Brain pericyte (primary cell): ENCODE results near the gene SGCA.

Experiments
- DNase-seq: peaks from one replicate; pipeline ENCODE4 v3.0.0-alpha.2; 2012; ENCODE audit warnings: low read depth, low spot score

Gene SGCA

DNA sequence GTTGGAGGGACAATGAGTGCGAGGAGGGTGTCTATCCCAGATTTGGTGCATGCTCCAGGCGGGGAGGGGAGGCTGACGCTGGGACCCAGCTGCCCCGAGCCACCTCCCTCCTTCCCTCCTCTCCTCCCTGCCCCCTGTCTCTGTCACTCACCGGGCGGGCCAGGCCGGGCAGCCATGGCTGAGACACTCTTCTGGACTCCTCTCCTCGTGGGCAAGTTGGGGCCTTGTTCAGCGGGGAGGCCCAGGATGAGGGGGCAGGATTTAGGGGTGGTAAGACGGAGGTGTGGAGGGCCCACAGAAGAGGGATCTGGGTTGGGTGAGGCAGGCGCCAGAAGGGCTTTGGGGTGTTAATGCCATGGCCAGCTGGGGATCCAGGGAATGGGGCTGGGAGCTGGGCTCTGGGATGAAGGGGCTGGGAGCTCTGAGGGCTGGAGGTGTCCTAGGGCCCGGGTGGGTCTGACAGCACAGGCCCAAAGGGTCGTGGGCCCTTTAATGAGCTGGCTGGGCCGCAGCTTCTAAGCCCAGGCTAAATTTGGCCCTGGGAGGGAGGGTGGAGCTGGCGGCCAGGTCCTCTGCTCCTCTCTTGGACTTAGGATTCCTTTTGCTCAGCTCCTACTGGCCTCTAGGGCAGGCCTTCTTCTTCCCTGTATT, at the start of gene SGCA:
Gene SGCA, plus strand, starts transcription at position 139 of the 651 bp plus-strand sequence. Its CDS starts 36 bp downstream, at position 175.
- no peak for DNase-seq

GRCh38 chr17:50117202-50118051, 48.4 kb upstream of the SGCA start:
- no peak for DNase-seq

DNA sequence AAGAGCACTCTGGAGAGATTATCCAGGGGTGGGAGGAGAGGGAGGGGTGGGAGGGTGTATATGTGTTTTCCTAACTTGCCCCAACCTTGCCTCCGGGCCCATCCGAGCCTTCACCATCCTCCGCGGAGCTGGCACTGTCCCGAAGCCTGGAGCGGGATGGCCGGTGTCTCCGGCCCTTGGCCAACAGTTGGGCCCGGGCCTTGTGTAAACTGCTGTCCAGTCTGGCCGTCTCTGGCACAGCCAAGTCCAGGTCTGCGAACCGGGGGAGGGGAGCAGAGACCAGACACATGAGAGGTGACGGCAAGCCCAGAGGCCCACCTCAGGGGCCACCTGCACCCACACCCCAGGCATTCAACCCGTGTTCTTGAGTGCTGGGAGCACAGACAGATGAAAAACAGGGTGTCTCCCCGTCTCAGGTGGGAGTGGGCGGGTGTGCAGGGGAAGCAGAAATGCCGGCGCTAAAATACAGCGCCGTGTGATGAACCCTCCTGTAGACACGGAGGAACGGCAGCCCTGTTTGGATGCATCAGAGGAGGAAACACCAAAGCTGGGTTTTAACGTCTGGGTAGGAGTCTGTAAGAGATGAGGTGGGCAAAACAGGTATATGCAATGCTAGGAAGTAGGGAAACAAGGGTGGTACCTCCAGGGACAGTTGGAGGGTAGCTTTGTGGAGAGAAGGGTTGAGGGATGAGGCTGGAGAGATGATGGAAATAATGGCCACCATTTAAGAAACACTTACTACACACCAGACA, 47.6 kb upstream of the SGCA start:
- DNase-seq: no peak

DNA sequence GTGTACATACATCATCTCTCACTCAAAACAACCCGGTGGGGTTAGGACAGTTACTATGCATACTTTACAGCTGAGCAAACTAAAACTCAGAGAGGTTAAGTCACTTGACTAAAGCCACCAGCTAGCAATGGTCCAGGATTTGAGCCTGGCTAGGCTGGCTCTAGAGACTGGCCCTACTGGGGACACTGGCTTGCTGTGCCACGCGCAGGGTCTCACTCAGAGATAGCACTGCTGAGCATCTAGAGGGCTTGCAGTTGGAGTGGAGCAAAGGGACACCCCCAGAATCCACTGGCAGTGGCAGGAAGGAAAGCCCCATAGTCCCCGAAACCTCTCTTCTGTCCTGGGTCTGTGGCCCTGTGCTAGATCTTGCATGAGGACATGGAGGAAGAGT, 47.0 kb upstream of the SGCA start:
- DNase-seq: no peak

DNA sequence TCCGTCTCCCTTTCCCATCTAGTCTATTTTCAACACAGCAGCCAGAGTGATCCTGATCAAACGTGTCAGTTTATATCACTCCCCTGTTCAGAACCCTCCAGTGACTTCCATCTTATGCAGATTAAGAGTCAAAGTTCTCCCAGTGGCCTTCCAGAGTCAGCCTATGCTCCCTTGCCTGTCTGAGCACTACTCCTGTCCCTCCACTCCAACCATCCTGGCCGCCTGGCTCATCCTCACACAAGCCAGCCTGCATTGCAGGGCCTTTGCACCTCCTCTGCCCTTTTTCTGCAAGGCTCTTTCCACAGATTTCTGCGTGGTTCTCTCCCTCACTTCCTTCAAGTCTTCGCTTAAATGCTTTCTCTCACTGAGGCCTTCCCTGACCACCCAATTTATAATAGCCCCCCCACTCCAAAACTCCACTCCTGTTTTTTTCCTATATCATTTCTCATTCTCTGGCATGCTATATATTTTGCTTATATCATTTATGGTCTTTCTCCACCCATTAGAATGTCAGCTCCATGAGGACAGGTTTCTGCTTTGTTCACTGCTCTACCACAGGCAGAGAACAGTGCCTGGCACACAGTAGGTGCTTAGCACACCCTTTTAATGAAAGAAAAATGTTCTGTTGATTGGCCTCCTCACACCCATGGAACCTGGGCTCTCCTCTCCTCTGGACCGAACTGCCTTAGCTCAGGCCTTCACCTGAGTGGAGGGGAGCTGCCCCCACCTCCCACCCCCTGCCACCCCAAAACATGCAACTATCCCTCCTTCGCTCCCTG, 45.1 kb upstream of the SGCA start:
- no peak for DNase-seq

DNA sequence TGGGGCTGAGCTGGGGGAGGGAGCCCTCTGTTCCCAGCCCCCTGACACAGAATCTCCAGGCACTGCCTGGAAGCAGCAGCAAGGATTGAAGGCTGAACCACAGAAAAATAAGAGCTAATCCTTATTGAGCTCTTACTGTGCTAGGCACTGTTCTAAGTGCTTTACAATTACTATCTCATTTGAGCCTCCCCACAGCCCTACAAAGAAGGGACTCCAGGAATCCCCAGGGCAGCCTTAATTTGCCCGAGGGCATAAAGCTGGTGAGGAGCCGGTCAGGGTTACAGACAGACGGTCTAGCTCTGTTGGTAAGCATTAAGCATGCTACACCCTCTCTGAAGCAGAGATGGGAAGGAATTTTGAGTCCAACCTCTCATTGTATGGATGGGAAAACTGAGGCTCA, 42.9 kb upstream of the SGCA start:
- no peak for DNase-seq

DNA sequence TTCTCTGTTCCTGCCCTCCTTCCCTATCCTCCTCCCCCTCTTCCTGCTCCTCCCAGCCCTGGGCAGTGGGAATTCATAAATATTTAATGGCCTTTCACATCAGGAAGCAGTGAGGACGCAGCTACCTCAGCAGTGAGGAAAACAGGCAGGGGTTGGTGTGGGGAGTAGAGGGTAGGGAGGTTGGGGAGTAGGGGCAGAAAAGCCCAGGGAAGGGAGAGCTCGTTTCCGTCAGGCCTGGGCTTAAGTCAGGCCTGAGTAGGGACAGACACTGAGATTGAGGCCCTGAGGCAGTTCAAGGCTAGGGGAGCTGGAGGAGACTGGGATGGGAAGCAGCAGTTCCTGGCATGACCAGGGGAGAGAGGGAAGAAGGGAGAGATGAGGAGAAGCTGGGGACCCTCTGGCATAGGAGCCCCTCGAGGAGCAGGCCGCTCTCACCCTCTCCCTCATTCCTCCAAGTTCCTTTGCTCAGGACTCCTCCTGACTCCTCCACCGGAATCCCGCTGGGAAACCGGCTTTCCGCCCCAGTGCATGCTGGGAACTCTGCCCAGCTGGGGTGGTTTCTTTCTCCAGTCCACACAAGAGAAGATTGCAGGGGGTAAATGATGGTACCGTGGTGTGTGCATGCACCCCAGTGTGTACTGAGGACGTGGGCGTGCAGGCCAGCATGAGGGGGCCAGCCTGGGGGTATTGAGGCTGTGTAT, 42.0 kb upstream of the SGCA start:
- no peak for DNase-seq

DNA sequence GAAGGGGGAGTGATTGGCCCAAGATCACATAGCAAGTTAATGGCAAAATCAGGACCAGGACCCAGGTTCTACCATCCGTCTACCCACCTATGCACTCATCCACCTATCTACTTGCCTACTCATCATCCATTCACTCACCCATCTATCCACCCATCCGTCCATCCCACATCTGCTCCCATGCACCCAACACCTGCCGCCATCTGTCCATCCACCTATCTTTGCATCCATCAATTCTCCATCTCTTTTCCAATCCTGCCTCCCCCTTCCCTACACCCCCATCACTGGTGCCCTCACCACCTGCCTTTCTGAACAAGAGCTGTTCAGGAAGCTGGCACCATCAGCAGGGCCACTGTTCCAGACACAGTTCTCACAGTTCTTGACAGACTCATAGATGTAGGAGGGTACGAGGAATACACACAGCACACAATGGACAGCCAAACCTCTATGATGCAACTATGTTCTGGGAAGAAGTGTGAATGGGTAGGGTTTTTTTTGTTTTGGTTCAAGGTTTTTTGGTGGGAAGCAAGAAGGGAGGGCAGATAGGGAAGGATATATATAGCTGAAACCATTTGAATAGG, 40.3 kb upstream of the SGCA start:
- no peak for DNase-seq

GRCh38 chr17:50127697-50128361, 38.0 kb upstream of the SGCA start:
- DNase-seq: no peak

DNA sequence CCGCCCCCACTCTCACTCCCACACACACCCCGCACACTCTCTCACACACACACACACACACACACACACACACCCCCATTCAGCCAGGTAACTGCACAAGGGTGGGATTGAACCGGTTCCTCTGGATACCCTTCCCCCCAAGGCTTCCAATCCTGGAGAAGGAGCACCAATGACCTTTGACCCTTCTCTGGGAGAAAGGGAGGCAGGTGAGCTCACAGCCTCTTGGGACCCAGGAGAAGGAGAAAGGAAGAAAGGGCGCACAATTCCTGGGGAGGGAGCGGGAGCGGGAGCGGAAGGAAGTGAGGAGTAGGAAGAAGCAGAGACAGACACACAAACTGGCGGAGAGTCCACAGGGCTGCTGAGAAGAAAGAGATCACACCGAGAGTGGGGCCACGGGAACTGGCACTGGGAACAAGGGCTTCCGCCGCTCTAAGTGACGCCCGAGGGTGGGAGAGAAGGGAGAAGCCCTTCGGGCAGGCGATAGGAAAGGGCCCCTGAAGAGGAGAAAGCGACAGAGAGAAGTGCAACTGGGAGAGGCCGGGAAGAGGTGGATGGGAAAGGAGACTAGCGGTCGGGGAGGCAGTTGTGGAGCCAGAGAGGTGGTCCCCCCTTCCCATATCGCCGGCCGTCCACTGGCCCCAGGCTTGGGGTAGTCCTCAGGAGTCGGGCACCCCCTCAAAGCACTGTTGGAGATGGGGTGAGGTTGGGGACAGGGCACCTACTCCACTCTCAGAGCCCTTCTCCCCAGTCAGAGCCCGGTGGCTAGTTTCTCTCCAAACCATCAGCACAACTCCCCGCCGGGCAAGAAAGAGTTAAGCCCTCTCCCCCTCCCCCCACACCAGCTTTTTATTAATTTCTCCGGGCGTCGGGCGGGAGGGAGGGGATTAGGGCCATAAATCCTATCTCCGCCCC, 37.1 kb upstream of the SGCA start:
- DNase-seq: no peak

- no peak for DNase-seq
Measured at GRCh38 chr17:50129353-50129727, 36.5 kb upstream of the SGCA start.

DNA sequence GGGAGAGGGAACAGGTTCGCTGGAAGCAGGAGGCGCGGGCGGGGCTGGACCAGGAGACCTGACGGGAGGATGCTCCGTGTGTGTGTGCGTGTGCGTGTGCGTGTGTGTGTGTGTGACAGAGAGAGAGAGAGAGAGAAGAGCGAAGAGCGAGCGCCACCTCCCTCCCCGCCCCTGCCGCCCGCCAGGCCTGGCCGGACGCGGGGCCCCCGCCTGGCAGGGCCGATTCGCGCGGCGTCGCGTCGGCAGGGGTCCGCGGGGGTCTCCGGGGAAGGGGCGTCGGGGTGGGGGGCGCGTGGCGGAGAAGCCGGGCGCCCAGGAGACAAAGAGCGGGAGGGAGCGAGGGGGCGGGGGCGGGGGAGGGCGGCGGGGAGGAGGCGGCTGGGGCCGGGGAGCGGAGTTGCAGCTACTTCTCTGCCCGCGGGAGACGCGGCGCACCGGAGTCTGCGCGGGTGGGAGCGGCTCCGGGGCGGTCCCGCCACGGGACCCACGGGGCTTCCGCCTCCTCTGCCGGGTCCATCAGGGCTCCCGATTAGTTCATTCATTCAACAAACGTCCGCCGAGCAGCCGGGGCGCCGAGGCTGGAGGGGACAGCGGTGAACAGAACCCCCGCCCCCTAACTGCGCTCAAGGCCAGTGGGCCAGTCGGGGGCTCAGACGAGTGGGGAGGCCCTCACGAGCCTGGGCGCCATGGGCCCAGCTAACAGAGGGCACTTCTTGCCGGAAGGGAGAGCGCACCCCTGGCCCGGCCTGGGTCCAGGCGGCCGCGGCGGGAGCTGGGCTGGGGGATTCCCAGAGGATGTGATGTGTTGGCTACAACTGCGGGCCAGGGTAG, 35.9 kb upstream of the SGCA start, which contains the start of gene SAMD14:
Gene SAMD14, minus strand, starts transcription at position 433 of the 831 bp plus-strand sequence. CDS start 5,201 bp downstream, outside the sequence.
- DNase-seq: no peak

- no peak for DNase-seq
Measured at GRCh38 chr17:50130559-50131305, 35.1 kb upstream of the SGCA start.

DNA sequence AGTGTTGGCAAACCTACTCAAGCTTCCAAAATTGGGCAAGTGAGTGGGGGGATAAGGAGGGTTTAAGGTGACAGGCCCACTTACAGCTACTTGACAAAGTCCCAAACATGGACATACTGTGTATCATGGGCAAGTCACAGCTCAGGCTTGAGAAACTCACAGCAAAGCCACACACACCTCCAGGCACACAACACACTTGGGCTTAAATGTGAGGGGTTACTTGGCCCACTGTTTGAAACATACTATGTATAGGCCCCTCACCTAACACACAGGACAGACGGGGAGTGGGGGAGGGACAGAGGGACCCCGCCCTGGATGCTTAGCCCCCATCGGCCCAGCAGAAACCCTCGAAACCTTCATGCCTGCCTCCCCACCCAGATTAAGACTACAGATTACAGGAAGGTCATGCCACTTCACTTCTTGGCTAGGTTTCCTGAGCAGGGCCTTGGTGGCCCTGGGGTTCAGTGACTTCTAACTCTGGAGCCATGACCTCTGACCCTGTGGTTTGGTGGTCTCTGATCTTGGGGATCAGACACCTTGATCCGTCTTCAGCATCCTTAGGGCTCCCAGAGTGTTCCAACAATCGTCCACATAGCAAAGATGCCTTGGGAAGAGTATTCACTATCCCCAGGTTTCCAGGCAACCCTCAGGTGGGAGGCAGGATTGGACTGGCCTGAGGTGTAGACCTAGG, 33.6 kb upstream of the SGCA start:
- DNase-seq: no peak

- DNase-seq: no peak
Measured at GRCh38 chr17:50133028-50133768, 32.6 kb upstream of the SGCA start.

- DNase-seq: no peak
Measured at GRCh38 chr17:50133769-50134099, 32.1 kb upstream of the SGCA start.
